ENCODE results near the gene PPARD. TPM values are rescaled to one million over a fixed set of nuclear protein-coding genes. Genes with fewer than 3 reads are reported as not detected.
A peak's percentile ranks its signal among the peaks of the same experiment; 100 is the strongest.

The PPARD gene
- total RNA-seq, 4 donors from 2014 or later = 6.3 to 16.7 (median 12.0) TPM

DNA sequence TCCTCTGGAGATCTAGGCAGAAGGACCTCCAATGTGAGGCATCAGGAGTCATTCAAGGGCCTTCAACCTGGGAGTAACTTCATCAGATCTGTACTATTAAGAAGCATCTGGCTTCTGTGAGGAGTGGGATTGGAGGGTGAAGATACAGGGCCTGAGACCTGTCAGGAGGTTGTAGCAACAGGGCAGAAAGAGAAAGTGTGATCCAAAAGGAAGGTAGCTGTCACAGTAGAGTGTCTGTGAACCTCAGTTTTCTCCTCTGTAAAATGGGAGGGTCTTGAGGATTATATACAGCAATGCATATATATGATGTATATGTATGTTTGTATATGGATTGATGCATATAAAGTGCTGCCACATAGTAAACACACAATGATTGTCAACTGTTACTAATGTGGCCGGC lies 123.3 kb downstream of the PPARD start:
- no peaks in the 10 kb centered on the region for H3K9me3 ChIP-seq
- no peaks in the 10 kb centered on the region for H3K27me3 ChIP-seq
- H3K27ac ChIP-seq = no peak overlapping the region
- in situ Hi-C loops (cut with MboI; ENCODE audit: low sequenced_read_pairs in 4 of 4) = no loop called here
- H3K4me3 ChIP-seq = no peak overlapping the region
- intact Hi-C loops (cut with DNase I; ENCODE audit: low total_unique reads) = no loop called here
- TF ChIP-seq POLR2A (IDR thresholded peaks at IDR 0.05) = no peak
- TF ChIP-seq, protein P1, sequence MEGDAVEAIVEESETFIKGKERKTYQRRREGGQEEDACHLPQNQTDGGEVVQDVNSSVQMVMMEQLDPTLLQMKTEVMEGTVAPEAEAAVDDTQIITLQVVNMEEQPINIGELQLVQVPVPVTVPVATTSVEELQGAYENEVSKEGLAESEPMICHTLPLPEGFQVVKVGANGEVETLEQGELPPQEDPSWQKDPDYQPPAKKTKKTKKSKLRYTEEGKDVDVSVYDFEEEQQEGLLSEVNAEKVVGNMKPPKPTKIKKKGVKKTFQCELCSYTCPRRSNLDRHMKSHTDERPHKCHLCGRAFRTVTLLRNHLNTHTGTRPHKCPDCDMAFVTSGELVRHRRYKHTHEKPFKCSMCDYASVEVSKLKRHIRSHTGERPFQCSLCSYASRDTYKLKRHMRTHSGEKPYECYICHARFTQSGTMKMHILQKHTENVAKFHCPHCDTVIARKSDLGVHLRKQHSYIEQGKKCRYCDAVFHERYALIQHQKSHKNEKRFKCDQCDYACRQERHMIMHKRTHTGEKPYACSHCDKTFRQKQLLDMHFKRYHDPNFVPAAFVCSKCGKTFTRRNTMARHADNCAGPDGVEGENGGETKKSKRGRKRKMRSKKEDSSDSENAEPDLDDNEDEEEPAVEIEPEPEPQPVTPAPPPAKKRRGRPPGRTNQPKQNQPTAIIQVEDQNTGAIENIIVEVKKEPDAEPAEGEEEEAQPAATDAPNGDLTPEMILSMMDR (IDR thresholded peaks at IDR 0.05 in 4 of 5, conservative IDR thresholded peaks at IDR 0.05 in 1 of 5) = no peak
- peaks cover 0 to 8% of the 10 kb centered on the region in 2 donors for H3K36me3 ChIP-seq
- ATAC-seq (no peak), DNase-seq (no peak)
- H3K4me1 ChIP-seq = peaks cover 18 to 23% of the 10 kb centered on the region in 2 donors

DNA sequence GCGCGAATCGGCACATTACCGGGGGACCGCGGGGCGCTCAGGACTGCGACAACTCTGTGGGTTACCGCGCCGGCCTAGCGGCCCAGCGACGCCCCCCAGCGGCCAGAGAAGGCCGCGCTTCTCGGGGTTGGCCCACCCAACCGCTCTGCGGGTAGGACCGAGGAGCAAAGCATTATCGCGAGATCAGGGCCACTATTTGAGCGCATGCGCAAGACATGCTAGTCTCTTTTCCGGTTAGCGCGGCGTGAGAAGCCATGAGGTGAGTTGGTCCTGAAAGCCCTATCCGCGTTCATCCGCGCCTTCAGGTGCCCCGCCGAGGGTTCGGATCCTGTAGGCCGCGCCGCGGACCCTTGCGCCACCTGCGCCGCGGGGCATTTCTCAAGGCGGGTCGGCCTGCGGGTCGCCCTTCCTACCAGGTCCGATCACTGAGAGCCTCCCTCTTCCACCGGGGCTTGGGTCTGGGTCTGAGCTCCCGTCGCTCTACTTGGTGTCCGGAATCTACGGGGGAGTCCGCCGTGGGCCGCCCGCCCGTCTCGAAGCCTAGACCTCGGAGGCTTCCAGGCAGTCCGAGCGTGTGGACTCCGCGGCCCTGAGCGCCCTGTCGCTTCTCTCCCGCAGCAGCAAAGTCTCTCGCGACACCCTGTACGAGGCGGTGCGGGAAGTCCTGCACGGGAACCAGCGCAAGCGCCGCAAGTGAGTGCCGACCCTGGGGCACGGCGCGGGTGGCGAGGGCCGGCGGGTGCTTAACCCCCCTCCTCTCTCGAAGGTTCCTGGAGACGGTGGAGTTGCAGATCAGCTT lies 126.0 kb downstream of the PPARD start, which contains the start of gene RPL10A:
Gene RPL10A, plus strand, starts transcription at position 221 of the 799 bp plus-strand sequence. Its CDS starts 34 bp downstream, at position 255.
- Histone ChIP-seq H3K4me1 (peaks cover 21 to 32% of the 10 kb centered on the region in 2 donors), H3K27ac (peak within 1 kb of the TSS; percentile 87 to 92 (median 90)), H3K9me3 (no peaks in the 10 kb centered on the region), H3K27me3 (no peaks in the 10 kb centered on the region), H3K4me3 (peak within 1 kb of the TSS; percentile 63 to 81 (median 72)), H3K36me3 (peaks cover 0 to 25% of the 10 kb centered on the region in 2 donors)
- in situ Hi-C loops (cut with MboI; ENCODE audit: low sequenced_read_pairs in 4 of 4) = no loop called here
- TF ChIP-seq, protein P1 (IDR thresholded peaks at IDR 0.05 in 4 of 5, conservative IDR thresholded peaks at IDR 0.05 in 1 of 5) = peak; percentile 98 to 99 (median 98)
- TF ChIP-seq POLR2A (IDR thresholded peaks at IDR 0.05) = peak; percentile 97 to 98
- intact Hi-C loops (cut with DNase I; ENCODE audit: low total_unique reads) = loop anchor here (1.0 kb wide), 2 partner anchors 16 to 126 kb away; partner anchors contain the start of genes FANCE and PPARD
- peak; percentile 96 to 97 for DNase-seq
- peak; percentile 93 to 95 for ATAC-seq

DNA sequence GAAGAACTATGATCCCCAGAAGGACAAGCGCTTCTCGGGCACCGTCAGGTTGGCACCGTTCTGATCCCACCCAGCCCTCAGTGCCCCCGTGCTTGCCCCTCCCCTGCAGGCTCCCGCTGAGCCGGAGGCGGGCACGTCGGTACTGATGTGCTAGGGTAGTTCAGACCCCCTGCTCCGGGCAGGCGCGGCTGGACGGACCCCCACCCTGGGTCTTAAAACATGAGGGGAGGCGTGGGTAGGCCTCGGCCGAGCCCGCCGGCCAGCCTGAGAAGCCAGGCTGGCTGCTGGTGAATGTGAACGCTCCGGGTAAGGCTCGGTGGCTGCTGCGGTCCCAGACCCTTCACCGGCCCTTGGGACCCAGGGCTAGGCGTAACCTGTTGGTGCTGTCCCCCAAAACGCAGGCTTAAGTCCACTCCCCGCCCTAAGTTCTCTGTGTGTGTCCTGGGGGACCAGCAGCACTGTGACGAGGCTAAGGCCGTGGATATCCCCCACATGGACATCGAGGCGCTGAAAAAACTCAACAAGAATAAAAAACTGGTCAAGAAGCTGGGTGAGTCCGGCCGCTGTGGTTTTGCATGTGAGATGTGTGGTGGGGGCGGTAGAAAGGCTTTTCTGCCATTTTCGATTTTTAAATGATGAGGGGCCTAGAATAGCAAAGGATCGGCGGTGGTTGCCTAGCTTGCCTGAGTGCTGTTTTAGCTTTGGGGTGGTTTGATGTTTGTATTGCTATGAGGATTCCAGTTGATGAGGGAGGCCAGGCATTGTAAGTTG lies 126.8 kb downstream of the PPARD start:
- in situ Hi-C loops (cut with MboI; ENCODE audit: low sequenced_read_pairs in 4 of 4) (no loop called here), intact Hi-C loops (cut with DNase I; ENCODE audit: low total_unique reads) (loop anchor here (1.0 kb wide), 2 partner anchors 17 to 127 kb away; partner anchors contain the start of genes FANCE and PPARD)
- Histone ChIP-seq H3K4me1 (peaks cover 21 to 32% of the 10 kb centered on the region in 2 donors), H3K4me3 (peak overlapping the region; percentile 63 to 81 (median 72)), H3K36me3 (peaks cover 0 to 26% of the 10 kb centered on the region in 2 donors), H3K27ac (peak overlapping the region; percentile 87 to 92 (median 90)), H3K27me3 (no peaks in the 10 kb centered on the region), H3K9me3 (no peaks in the 10 kb centered on the region)
- TF ChIP-seq POLR2A (IDR thresholded peaks at IDR 0.05) = no peak
- TF ChIP-seq, protein P1 (IDR thresholded peaks at IDR 0.05 in 4 of 5, conservative IDR thresholded peaks at IDR 0.05 in 1 of 5) = no peak
- DNase-seq = no peak
- peak in 1 of 2 donors; percentile 8 for ATAC-seq

DNA sequence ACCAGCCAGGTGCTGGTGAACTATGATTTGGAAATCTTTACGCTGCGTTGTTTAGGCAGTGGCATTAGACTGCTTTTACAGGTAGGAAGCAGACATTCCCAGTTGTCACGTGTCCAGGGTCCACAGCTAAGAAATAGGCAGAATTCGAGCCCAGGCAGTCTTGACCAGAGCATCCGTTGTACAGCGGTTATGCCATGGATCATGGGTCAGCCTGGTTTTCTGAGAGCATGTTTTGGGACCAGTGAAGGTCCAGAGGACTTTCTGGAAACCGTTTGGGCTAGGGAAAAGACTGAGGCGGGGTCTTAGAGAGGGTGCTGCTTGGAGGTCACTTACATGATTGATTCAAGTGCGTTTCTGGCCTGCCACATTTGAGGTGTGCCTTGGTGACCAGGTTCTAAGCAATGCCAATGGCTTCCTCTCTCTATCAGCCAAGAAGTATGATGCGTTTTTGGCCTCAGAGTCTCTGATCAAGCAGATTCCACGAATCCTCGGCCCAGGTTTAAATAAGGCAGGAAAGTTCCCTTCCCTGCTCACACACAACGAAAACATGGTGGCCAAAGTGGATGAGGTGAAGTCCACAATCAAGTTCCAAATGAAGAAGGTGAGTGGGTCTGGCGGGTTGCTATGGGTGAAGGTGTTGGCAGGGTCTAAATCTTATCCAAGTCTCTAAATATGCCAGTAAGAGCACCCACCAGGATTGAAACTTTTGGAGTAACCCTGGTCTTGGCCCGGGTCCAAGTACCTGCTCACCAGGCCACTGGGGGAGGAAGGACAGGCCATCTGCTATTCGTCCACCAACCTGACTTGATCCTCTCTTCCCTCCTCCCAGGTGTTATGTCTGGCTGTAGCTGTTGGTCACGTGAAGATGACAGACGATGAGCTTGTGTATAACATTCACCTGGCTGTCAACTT lies 127.6 kb downstream of the PPARD start:
- H3K27ac ChIP-seq = peak overlapping the region; percentile 87 to 92 (median 90)
- TF ChIP-seq, protein P1 (IDR thresholded peaks at IDR 0.05 in 4 of 5, conservative IDR thresholded peaks at IDR 0.05 in 1 of 5) = no peak
- TF ChIP-seq POLR2A (IDR thresholded peaks at IDR 0.05) = no peak
- H3K27me3 ChIP-seq = no peaks in the 10 kb centered on the region
- ATAC-seq = no peak
- peaks cover 0 to 31% of the 10 kb centered on the region in 2 donors for H3K36me3 ChIP-seq
- no peaks in the 10 kb centered on the region for H3K9me3 ChIP-seq
- intact Hi-C loops (cut with DNase I; ENCODE audit: low total_unique reads) (no loop called here), in situ Hi-C loops (cut with MboI; ENCODE audit: low sequenced_read_pairs in 4 of 4) (no loop called here)
- peak overlapping the region; percentile 63 to 81 (median 72) for H3K4me3 ChIP-seq
- peak in 1 of 2 donors; percentile 52 for DNase-seq
- H3K4me1 ChIP-seq = peaks cover 21 to 32% of the 10 kb centered on the region in 2 donors

All from gastrocnemius medialis (tissue), 4 donors.